ENCODE measurements around the gene DENND6B.
"Not testable (repeated sequence)": the region's sequence is repeated elsewhere in the genome, so short reads cannot be mapped to it uniquely, and the experiment has no call there.

DENND6B gene

DNA sequence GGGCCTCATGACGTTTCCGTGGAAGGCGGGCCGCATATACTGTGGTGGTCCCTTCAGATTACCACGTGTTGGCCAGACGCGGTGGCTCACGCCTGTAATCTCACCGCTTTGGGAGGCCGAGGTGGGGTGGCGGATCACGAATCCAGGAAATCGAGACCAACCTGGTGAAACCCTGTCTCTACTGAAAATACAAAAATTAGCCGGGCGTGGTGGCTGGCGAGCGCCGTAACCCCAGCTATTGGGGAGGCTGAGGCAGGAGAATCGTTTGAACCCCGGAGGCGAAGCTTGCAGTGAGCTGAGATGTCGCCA, 853 bp upstream of the DENND6B start:
- TF ChIP-seq, protein P1, sequence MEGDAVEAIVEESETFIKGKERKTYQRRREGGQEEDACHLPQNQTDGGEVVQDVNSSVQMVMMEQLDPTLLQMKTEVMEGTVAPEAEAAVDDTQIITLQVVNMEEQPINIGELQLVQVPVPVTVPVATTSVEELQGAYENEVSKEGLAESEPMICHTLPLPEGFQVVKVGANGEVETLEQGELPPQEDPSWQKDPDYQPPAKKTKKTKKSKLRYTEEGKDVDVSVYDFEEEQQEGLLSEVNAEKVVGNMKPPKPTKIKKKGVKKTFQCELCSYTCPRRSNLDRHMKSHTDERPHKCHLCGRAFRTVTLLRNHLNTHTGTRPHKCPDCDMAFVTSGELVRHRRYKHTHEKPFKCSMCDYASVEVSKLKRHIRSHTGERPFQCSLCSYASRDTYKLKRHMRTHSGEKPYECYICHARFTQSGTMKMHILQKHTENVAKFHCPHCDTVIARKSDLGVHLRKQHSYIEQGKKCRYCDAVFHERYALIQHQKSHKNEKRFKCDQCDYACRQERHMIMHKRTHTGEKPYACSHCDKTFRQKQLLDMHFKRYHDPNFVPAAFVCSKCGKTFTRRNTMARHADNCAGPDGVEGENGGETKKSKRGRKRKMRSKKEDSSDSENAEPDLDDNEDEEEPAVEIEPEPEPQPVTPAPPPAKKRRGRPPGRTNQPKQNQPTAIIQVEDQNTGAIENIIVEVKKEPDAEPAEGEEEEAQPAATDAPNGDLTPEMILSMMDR (conservative IDR thresholded peaks at IDR 0.05; ENCODE audit: low read depth) = no peak
- DNase-seq (ENCODE audit: low spot score) = no peak
- CTCF ChIA-PET = interaction anchor here (0.6 to 1.0 kb wide), 6 partner anchors 26 to 65 kb away, joined by 3 to 6 read pairs (median 3); no protein-coding TSS in a partner anchor
- H3K27ac ChIP-seq = peak overlapping the region; percentile 84
- POLR2A ChIA-PET (ENCODE audit: low non-redundant PET) = no interaction called here

DNA sequence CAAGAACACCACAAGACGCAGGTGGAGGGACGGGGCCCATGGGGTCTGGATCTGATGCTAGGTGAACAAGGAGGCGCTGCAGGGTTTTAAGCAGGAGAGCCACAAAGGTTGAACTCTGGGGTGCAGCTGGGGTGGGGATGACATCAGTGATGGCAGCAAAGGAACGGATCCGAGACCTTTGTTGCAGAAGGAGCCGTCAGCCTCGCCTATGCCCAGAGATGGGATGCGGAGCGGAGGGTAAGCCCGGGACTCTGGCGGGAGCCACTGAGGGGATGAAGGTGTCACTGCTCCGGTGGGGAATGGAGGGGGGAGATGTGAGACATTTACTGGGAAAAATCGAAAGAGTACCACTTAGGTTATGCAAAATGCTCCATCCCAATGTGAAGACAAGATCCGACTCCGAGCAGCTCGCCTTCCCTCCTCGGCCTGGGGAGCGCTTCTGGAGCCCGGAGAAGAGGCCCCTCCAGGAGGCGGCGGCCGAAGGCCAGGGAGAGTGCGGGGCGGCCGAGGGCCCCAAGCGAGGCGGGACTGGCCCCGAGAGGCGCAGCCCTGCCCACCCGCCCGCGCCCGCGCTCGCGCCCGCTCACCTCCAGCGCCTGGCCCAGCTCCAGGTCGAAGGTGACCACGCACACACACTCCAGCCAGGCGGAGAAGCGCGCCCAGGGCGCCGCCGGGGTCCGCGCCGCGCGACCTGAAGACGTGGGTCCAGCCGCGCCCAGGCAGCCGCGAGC, 422 bp downstream of the DENND6B start:
- CTCF ChIA-PET = interaction anchor here (0.6 to 1.3 kb wide), 9 partner anchors 11 to 270 kb away, joined by 3 to 7 read pairs (median 3); partner anchors contain the start of gene PLXNB2
- TF ChIP-seq, protein P1 (conservative IDR thresholded peaks at IDR 0.05; ENCODE audit: low read depth) = no peak

DNA sequence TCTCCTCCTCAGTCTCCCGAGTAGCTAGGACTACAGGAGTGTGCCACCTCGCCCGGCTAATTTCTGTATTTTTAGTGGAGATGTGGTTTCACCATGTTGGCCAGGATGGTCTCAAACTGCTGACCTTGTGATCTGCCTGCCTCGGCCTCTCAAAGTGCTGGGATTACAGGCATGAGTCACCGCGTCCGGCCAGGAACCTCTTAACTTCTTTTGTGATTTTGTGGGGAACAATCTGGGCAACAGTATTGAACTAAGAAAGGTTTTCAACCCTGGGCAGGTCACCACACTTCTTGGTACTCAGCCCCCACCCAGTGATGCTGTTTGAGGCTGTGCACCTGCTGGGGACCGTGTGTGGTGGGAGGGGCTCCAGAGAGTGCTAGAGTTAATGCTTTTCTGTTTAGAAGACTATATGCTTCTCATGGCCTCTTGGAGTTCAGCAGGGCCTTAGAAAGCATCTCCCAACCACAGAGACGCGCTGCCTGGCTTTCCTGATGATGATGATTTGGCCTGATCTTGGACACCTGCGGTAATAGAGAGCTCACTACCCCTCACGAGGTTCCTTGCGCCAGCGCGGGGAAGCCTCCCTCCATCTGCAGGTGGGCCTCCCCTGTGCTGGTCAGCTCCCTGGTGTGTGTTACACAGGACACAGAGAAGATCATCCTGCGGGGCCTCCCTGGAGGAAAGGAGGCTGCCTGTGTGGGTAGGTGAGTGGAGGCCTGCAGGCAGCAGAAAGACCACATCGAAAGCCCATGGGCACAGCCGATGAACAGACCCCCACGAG, 1.2 kb downstream of the DENND6B start:
- CTCF ChIA-PET = interaction anchor here (0.6 to 2.1 kb wide), 6 partner anchors 10 to 40 kb away, joined by 3 to 7 read pairs (median 3); partner anchors contain the start of gene PLXNB2

More for the DNA sequence above, 422 bp downstream of the DENND6B start:
- POLR2A ChIA-PET (ENCODE audit: low non-redundant PET) = no interaction called here
- DNase-seq (ENCODE audit: low spot score) = no peak
- H3K27ac ChIP-seq = peak overlapping the region; percentile 84

DNA sequence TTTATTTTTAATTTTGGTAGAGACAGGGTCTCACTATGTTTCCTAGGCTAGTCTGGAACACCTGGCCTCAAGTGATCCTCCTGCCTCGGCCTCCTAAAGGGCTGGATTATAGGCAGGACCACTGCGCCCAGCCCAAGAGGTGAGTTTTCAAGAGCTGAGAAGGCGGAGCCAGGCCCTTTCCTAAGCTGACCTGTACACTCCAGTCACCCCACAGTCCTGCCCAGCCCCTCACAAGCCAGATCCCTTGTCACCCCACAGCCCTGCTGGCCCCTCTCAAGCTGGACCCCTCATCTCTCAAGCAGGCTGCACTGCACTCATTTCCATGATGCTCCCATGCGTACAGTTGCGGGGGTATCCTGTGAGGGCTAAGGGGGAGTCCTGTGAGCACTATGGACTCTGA, 2.9 kb downstream of the DENND6B start:
- CTCF ChIA-PET = interaction anchor here (2.1 kb wide), 1 partner anchor 10 kb away, joined by 6 read pairs; no protein-coding TSS in a partner anchor
- POLR2A ChIA-PET (ENCODE audit: low non-redundant PET) = interaction anchor here (0.7 kb wide), 1 partner anchor 21 kb away, joined by 10 read pairs; no protein-coding TSS in a partner anchor
- no peak for DNase-seq (ENCODE audit: low spot score)
- H3K27ac ChIP-seq = no peak overlapping the region
- TF ChIP-seq, protein P1 (conservative IDR thresholded peaks at IDR 0.05; ENCODE audit: low read depth) = no peak

More for the DNA sequence above, 1.2 kb downstream of the DENND6B start:
- POLR2A ChIA-PET (ENCODE audit: low non-redundant PET) = no interaction called here
- peak overlapping the region; percentile 84 for H3K27ac ChIP-seq
- TF ChIP-seq, protein P1 (conservative IDR thresholded peaks at IDR 0.05; ENCODE audit: low read depth) = no peak
- DNase-seq (ENCODE audit: low spot score) = no peak

DNA sequence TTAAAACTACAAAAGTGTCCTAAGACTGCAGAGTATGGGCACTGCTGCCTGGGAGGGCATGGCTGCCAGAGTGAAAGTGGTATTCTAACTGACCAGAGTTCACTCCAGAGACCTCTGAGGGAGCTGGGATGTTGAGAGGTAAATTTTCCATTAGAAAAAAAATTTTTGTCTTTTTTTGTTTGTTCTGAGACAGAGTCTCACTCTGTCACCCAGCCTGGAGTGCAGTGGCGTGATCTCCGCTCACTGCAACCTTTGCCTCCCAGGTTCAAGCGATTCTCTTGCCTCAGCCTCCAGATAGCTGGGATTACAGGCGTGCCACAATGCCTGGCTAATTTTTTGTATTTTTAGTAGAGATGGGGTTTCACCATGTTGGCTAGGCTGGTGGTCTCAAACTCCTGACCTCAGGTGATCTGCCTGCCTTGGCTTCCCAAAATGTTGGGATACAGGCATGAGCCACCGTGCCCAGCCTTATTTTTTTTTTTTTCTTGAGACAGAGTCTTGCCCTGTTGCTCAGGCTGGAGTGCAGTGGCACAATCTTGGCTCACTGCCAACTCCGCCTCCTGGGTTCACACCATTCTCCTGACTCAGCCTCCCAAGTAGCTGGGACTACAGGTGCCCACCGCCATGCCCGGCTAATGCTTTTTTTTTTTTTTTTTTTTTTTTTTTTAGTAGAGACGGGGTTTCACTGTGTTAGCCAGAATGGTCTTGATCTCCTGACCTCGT, 4.3 kb downstream of the DENND6B start:
- DNase-seq (ENCODE audit: low spot score); POLR2A ChIA-PET (ENCODE audit: low non-redundant PET): not testable (repeated sequence)
- peak overlapping the region; percentile 31 for H3K27ac ChIP-seq
- CTCF ChIA-PET = interaction anchor here (0.7 to 1.0 kb wide), 2 partner anchors 31 to 47 kb away, joined by 3 to 4 read pairs; no protein-coding TSS in a partner anchor

DNA sequence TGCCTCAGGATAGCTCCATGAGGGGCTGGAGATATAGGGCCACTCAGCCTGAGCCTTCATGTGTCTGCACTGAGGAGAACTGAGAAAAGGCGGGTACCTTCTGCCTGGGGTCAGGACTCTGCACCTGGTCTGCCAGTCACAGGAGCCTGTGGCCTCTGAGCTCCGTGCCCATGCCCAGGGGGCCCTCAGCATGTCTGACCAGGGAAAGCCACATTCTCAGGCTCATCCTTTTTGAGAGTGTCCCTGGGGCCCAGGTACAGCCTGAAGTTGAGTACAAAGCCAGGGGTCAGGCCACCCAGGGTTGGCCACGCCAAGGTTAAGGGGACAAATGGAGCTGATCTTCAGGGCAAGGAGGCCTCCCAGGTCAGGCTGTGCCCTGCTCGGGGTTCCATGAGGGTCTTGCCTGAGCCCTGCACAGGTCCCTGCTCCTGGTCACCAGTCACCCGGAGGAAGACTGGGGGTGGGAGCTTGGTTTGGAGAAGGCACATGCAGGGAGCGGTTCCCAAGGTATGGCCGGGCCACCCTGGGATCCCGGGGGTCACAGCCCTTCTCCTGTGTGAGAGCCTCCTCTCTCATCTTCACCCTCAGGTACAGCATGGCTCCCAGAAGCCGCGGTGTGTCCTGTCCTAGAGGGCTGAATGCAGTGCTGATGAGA, 6.0 kb downstream of the DENND6B start:
- no peak for DNase-seq (ENCODE audit: low spot score)
- POLR2A ChIA-PET (ENCODE audit: low non-redundant PET) = no interaction called here
- CTCF ChIA-PET = no interaction called here
- H3K27ac ChIP-seq = no peak overlapping the region
- TF ChIP-seq, protein P1 (conservative IDR thresholded peaks at IDR 0.05; ENCODE audit: low read depth) = no peak

Data from RWPE1 (cell line).